NOMO-1 (cell line): ENCODE measurements around the gene CTLA4.

Source experiments
- DNase-seq, 2 experiments: peaks; one replicate each; lab custom pipeline; 2025; ENCODE audit not compliant: unreplicated experiment in 2 of 2; lab: John Stamatoyannopoulos, UW

CTLA4 gene

DNA sequence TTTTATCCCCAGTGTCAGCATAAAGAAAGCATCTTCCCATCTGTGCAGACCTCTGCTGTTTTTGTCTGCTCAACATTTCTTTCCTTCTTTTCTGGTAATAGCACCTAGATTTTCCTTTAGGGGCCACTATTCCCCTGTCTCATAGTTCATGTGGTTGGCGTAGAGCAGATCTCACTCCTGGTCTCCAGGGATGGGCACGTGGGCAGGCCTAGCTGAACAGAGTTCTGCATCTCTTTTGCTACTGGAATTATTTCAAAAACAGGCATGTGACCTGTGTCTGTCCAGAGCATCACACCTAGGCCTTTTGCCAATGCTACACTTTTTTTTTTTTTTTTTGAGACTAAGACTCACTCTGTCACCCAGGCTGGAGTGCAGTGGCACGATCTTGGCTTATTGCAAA is 51.3 kb downstream of the CTLA4 start:
- no peak for DNase-seq
